MM.1S (cell line): ENCODE data around the gene CREM.

Experiments used
- DNase-seq: peaks from one replicate; pipeline ENCODE4 v3.0.0-alpha.2; 2015
- H2AFZ ChIP-seq: fragments of 300-600 bp; sonication (generic); 2 replicates; pipeline ENCODE4 v1.6.0; 2016; ENCODE audit warnings: antibody characterized with exemption, low read length
- H3F3A ChIP-seq: fragments of 300-600 bp; sonication (generic); 2 replicates; pipeline ENCODE4 v1.6.1; 2016; ENCODE audit warnings: mild to moderate bottlenecking, antibody characterized with exemption, low read length, moderate library complexity, mixed read lengths; ENCODE audit not compliant: insufficient read depth
- H3K27ac ChIP-seq: fragments of 300-600 bp; sonication (generic); 2 replicates; pipeline ENCODE4 v1.5.1; 2016; ENCODE audit warnings: mild to moderate bottlenecking, low read length
- H3K27me3 ChIP-seq: fragments of 300-600 bp; sonication (generic); replicated peaks from 2 replicates; pipeline ENCODE4 v1.6.0; 2016; ENCODE audit warnings: low read length; ENCODE audit not compliant: insufficient read depth
- H3K36me3 ChIP-seq: fragments of 300-600 bp; sonication (generic); replicated peaks from 2 replicates; pipeline ENCODE4 v1.6.1; 2016; ENCODE audit warnings: mild to moderate bottlenecking, low read length, mixed read lengths; ENCODE audit not compliant: insufficient read depth
- H3K4me1 ChIP-seq: fragments of 300-600 bp; sonication (generic); 2 replicates; pipeline ENCODE4 v1.6.1; 2016; ENCODE audit warnings: low read length, mixed read lengths
- H3K4me2 ChIP-seq: fragments of 300-600 bp; sonication (generic); 2 replicates; pipeline ENCODE4 v1.6.0; 2016; ENCODE audit warnings: low read depth, low read length
- H3K4me3 ChIP-seq: fragments of 300-600 bp; sonication (generic); 2 replicates; pipeline ENCODE4 v1.5.1; 2016; ENCODE audit warnings: low read length, mixed read lengths
- H3K79me2 ChIP-seq: fragments of 300-600 bp; sonication (generic); 2 replicates; pipeline ENCODE4 v1.6.1; 2016; ENCODE audit warnings: mixed run types, low read length, mixed read lengths
- H3K9ac ChIP-seq: fragments of 300-600 bp; sonication (generic); 2 replicates; pipeline ENCODE4 v1.6.1; 2016; ENCODE audit warnings: low read length, mixed read lengths
- H3K9me2 ChIP-seq: fragments of 300-600 bp; sonication (generic); replicated peaks from 2 replicates; pipeline ENCODE4 v1.6.1; 2016; ENCODE audit warnings: mild to moderate bottlenecking, low read length, mixed read lengths; ENCODE audit not compliant: insufficient read depth
- H3K9me3 ChIP-seq: fragments of 300-600 bp; sonication (generic); replicated peaks from 2 replicates; pipeline ENCODE4 v1.6.1; 2016; ENCODE audit warnings: mild to moderate bottlenecking, low read length, mixed read lengths; ENCODE audit not compliant: insufficient read depth
- H4K20me1 ChIP-seq: fragments of 300-600 bp; sonication (generic); 2 replicates; pipeline ENCODE4 v1.6.1; 2016; ENCODE audit warnings: mild to moderate bottlenecking, low read length, moderate library complexity, mixed read lengths; ENCODE audit not compliant: insufficient read depth
- CTCF ChIP-seq: fragments of 300-600 bp; sonication (generic); IDR thresholded peaks from 2 replicates; pipeline ENCODE4 v1.5.1; 2016; ENCODE audit warnings: antibody characterized with exemption, low read length, mixed read lengths
- EZH2 ChIP-seq: fragments of 300-600 bp; sonication (generic); optimal IDR thresholded peaks from 2 replicates; pipeline ENCODE3; 2017; ENCODE audit warnings: low read depth, mild to moderate bottlenecking, antibody characterized with exemption, low read length, mixed read lengths
- EZH2phosphoT487 ChIP-seq: fragments of 300-600 bp; sonication (generic); IDR thresholded peaks from 2 replicates; pipeline ENCODE4 v1.6.1; 2018; ENCODE audit warnings: antibody characterized with exemption, low read length

Gene CREM

GRCh38 chr10:35259769-35260397, 133.2 kb downstream of the CREM start:
- Histone ChIP-seq H3K4me1 (no peaks in the 10 kb centered on the region), H3F3A (no peaks in the 10 kb centered on the region), H2AFZ (no peak overlapping the region), H3K27ac (no peak overlapping the region), H3K27me3 (no peaks in the 10 kb centered on the region), H3K79me2 (no peaks in the 10 kb centered on the region), H4K20me1 (no peaks in the 10 kb centered on the region), H3K9ac (no peak overlapping the region), H3K9me3 (no peaks in the 10 kb centered on the region; the same call in 1 of the 2 replicates), H3K4me2 (no peak overlapping the region), H3K9me2 (no peaks in the 10 kb centered on the region), H3K36me3 (no peaks in the 10 kb centered on the region), H3K4me3 (no peak overlapping the region)
- TF ChIP-seq CTCF (no peak), EZH2 (no peak), EZH2phosphoT487 (no peak)
- no peak for DNase-seq

- no peak for DNase-seq
- Histone ChIP-seq H4K20me1 (no peaks in the 10 kb centered on the region), H3K9ac (no peak overlapping the region), H3K9me3 (no peaks in the 10 kb centered on the region; the same call in 1 of the 2 replicates), H3K4me3 (no peak overlapping the region), H2AFZ (no peak overlapping the region), H3K9me2 (no peaks in the 10 kb centered on the region), H3K36me3 (no peaks in the 10 kb centered on the region), H3F3A (no peaks in the 10 kb centered on the region), H3K4me2 (no peak overlapping the region), H3K27me3 (no peaks in the 10 kb centered on the region), H3K4me1 (no peaks in the 10 kb centered on the region), H3K79me2 (no peaks in the 10 kb centered on the region), H3K27ac (no peak overlapping the region)
- TF ChIP-seq EZH2: no peak
- TF ChIP-seq CTCF: no peak
- no peak for TF ChIP-seq EZH2phosphoT487
These were observed 135.8 kb downstream of the CREM start for GRCh38 chr10:35262436-35262835.
